ENCODE measurements around the gene RGS18.

The RGS18 gene

DNA sequence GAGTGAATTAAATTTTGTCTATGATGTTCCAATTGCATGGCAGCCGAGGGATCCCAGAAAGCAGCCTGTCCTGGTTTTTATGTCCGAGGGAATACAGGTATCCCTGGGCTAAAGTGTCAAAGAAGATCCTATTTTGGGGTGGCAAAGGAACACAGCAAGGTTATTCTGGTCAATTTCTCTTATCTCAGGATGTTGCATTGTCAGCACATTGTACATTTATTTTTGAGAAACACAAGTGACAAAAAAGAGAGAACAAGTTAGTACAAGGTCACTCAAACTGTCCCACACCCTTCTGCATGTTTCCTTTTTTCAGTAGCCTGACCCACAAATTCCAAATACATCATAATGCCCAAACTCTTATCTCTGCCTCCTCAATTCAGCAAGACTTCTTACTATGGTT lies 17.7 kb downstream of the RGS18 start:
- Mint-ChIP-seq H3K4me3 (no peak overlapping the region), H3K27me3 (ENCODE audit: low read depth, poor library complexity) (no peaks in the 10 kb centered on the region), H3K9me3 (no peaks in the 10 kb centered on the region), H3K27ac (no peak overlapping the region), H3K4me1 (no peaks in the 10 kb centered on the region), H3K36me3 (ENCODE audit: low read depth) (no peaks in the 10 kb centered on the region)
- TF ChIP-seq CTCF (IDR thresholded peaks at IDR 0.05): no peak
- no peak for DNase-seq

DNA sequence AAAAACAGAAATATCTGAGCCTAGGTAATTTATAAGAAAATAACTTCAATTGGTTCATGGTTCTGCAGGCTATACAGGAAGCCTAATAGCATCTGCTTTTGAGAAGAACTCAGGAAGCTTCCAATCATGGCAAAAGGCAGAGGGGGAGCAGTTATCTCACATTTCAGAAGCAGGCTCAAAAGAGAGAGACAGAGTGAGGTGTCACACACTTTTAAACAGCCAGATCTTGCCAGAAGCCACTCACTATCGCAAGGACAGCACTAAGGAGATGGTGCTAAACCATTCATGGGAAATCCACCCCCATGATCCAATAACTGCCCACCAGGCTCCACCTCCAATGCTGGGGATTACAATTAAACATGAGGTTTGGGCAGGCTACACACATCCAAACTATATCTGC lies 25.5 kb downstream of the RGS18 start:
- H3K27me3 Mint-ChIP-seq (ENCODE audit: low read depth, poor library complexity): no peaks in the 10 kb centered on the region
- TF ChIP-seq CTCF (IDR thresholded peaks at IDR 0.05): no peak
- H3K27ac Mint-ChIP-seq: no peak overlapping the region
- no peaks in the 10 kb centered on the region for H3K4me1 Mint-ChIP-seq
- no peaks in the 10 kb centered on the region for H3K36me3 Mint-ChIP-seq (ENCODE audit: low read depth)
- no peak overlapping the region for H3K4me3 Mint-ChIP-seq
- DNase-seq: no peak
- H3K9me3 Mint-ChIP-seq: no peaks in the 10 kb centered on the region

DNA sequence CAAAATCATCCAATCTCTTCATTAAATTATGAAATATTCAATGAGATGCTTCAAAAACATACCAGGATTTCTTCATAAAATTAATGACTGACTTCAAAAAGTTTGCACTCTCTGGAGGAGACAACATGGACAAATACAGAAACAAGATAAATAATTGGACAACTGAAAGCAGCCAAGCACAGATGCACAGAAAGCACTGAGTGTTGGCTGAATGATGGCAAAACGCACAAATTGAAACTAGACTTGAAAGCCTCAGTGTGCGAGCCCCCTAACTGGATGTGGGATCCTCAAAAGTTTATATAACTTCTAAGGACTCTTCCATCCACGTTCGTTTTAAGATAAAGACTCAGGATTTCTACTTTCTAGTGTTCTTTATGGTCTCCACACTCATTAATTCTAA lies 27.9 kb downstream of the RGS18 start:
- no peak for DNase-seq
- Mint-ChIP-seq H3K4me1 (no peaks in the 10 kb centered on the region), H3K9me3 (no peaks in the 10 kb centered on the region), H3K27me3 (ENCODE audit: low read depth, poor library complexity) (no peaks in the 10 kb centered on the region), H3K36me3 (ENCODE audit: low read depth) (no peaks in the 10 kb centered on the region), H3K4me3 (no peak overlapping the region), H3K27ac (no peak overlapping the region)
- TF ChIP-seq CTCF (IDR thresholded peaks at IDR 0.05): no peak

- Mint-ChIP-seq H3K9me3 (no peaks in the 10 kb centered on the region), H3K4me3 (no peak overlapping the region)
- no peak for DNase-seq
Measured at GRCh38 chr1:192190066-192190465, 31.8 kb downstream of the RGS18 start.

GRCh38 chr1:192201303-192201702 lies 43.0 kb downstream of the RGS18 start:
- DNase-seq: no peak
- Mint-ChIP-seq H3K4me3 (no peak overlapping the region), H3K36me3 (ENCODE audit: low read depth) (peaks cover 7% of the 10 kb centered on the region), H3K4me1 (no peaks in the 10 kb centered on the region), H3K9me3 (peaks cover 29% of the 10 kb centered on the region), H3K27me3 (ENCODE audit: low read depth, poor library complexity) (no peaks in the 10 kb centered on the region), H3K27ac (no peak overlapping the region)
- TF ChIP-seq CTCF (IDR thresholded peaks at IDR 0.05): no peak

More at GRCh38 chr1:192190066-192190465, 31.8 kb downstream of the RGS18 start:
- Mint-ChIP-seq H3K27ac (no peak overlapping the region), H3K4me1 (no peaks in the 10 kb centered on the region), H3K27me3 (ENCODE audit: low read depth, poor library complexity) (no peaks in the 10 kb centered on the region), H3K36me3 (ENCODE audit: low read depth) (no peaks in the 10 kb centered on the region)
- TF ChIP-seq CTCF (IDR thresholded peaks at IDR 0.05): no peak

- H3K4me1 Mint-ChIP-seq: no peaks in the 10 kb centered on the region
- no peak for DNase-seq
- no peak overlapping the region for H3K4me3 Mint-ChIP-seq
- H3K27ac Mint-ChIP-seq: no peak overlapping the region
- H3K27me3 Mint-ChIP-seq (ENCODE audit: low read depth, poor library complexity): peaks cover 4% of the 10 kb centered on the region
- H3K36me3 Mint-ChIP-seq (ENCODE audit: low read depth): no peaks in the 10 kb centered on the region
- TF ChIP-seq CTCF (IDR thresholded peaks at IDR 0.05): no peak
- H3K9me3 Mint-ChIP-seq: no peaks in the 10 kb centered on the region
Measured at GRCh38 chr1:192224396-192224795, 66.1 kb downstream of the RGS18 start.
